Left renal pelvis (tissue), 4 donors: ENCODE results near the gene PLEKHO1. TPM values are rescaled to one million over a fixed set of nuclear protein-coding genes. Genes with fewer than 3 reads are reported as not detected.

ENCODE experiments used
- polyA plus RNA-seq, 4 donors: library from polyadenylated mRNA; unstranded; fragments of 120-200 nt; gene quantifications; one replicate each; pipeline ENCODE4 v1.2.1, GENCODE V29; 2013; ENCODE audit not compliant: insufficient read length in 4 of 4

Gene PLEKHO1
- polyA plus RNA-seq, 4 donors = 42.5 to 67.2 (median 57.4) TPM

Other genes with a start within 250 kb of the PLEKHO1 start
- gene SV2A, start 232.1 kb upstream of the PLEKHO1 start, polyA plus RNA-seq = 10 to 100 TPM in 1 of 4 donors, 1 to 10 TPM in 3; 7.8 to 13.3 (median 8.0) TPM
- gene SF3B4, start 222.1 kb upstream of the PLEKHO1 start, polyA plus RNA-seq = 10 to 100 TPM; 69.0 to 88.6 (median 80.0) TPM
- gene MTMR11, start 213.0 kb upstream of the PLEKHO1 start, polyA plus RNA-seq = 10 to 100 TPM; 27.8 to 34.3 (median 32.4) TPM
- 10 to 100 TPM; 17.7 to 21.7 (median 18.8) TPM for gene OTUD7B, start 139.2 kb upstream of the PLEKHO1 start, polyA plus RNA-seq
- 10 to 100 TPM; 64.1 to 83.9 (median 67.2) TPM for gene VPS45, start 82.1 kb upstream of the PLEKHO1 start, polyA plus RNA-seq
- 100 to 1,000 TPM in 3 of 4 donors, 10 to 100 TPM in 1; 68.0 to 142 (median 115) TPM for gene ANP32E, start 86.2 kb downstream of the PLEKHO1 start, polyA plus RNA-seq
- 1 to 10 TPM; 3.3 to 8.5 (median 5.8) TPM for gene CA14, start 107.9 kb downstream of the PLEKHO1 start, polyA plus RNA-seq
- gene APH1A, start 119.1 kb downstream of the PLEKHO1 start, polyA plus RNA-seq = 100 to 1,000 TPM; 165 to 195 (median 178) TPM
- 10 to 100 TPM; 40.9 to 74.0 (median 51.7) TPM for gene C1orf54, start 122.9 kb downstream of the PLEKHO1 start, polyA plus RNA-seq
- 1 to 10 TPM; 7.0 to 9.8 (median 7.8) TPM for gene CIART, start 132.6 kb downstream of the PLEKHO1 start, polyA plus RNA-seq
- gene MRPS21, start 143.9 kb downstream of the PLEKHO1 start, polyA plus RNA-seq = 10 to 100 TPM; 50.9 to 80.5 (median 67.9) TPM
- gene PRPF3, start 171.6 kb downstream of the PLEKHO1 start, polyA plus RNA-seq = 100 to 1,000 TPM in 1 of 4 donors, 10 to 100 TPM in 3; 60.2 to 112 (median 72.7) TPM
- 10 to 100 TPM; 38.9 to 56.3 (median 52.0) TPM for gene RPRD2, start 214.2 kb downstream of the PLEKHO1 start, polyA plus RNA-seq